ENCODE measurements around the gene QPCT.
"Not testable (repeated sequence)": the region's sequence is repeated elsewhere in the genome, so short reads cannot be mapped to it uniquely, and the experiment has no call there.

Gene QPCT

GRCh38 chr2:37394796-37395555, 50.5 kb downstream of the QPCT start:
- no peak for DNase-seq

GRCh38 chr2:37396890-37397565, 52.6 kb downstream of the QPCT start:
- peak in 1 of 3 experiments; percentile 16 for DNase-seq

DNA sequence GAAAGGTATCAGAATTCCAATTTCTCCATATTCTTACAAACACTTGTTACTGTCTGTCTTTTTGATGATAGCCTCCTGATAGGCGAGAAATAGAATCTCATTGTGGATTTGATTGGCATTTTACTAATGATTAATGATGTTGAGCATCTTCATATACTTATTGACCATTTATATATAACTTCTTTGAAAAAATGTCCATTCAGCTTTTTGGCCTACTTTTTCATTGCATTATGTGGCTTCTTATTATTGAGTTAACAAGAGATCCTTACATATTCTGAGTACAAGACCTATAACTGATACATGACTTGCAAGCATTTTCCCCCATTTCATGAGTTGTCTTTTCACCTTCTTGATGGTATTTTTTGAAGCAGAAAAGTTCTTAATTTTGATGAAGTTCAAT, 54.6 kb downstream of the QPCT start:
- no peak for DNase-seq

GRCh38 chr2:37400041-37400440, 55.6 kb downstream of the QPCT start:
- DNase-seq, result no peak

- no peak for DNase-seq
These were observed 58.2 kb downstream of the QPCT start for GRCh38 chr2:37402636-37403035.

DNA sequence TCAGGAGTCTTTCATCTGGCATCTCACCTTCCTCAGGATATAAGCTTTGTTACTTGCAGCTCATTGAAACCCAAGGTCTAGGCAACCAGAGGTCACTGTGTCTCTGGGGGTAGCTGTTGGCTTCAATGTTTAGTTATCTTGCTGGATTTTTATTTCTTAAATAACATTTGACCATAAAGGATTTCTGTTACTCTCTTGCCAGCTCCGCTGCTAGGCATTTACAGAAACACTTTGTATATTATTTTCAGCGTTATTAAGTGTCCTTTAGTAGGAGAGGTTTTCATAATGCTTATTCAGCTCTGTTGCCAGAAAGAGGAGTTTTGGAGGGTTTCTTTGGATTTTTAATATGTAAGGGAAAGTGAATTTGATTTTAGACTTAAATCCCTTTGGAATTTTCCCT, 61.4 kb downstream of the QPCT start:
- DNase-seq, result no peak

DNA sequence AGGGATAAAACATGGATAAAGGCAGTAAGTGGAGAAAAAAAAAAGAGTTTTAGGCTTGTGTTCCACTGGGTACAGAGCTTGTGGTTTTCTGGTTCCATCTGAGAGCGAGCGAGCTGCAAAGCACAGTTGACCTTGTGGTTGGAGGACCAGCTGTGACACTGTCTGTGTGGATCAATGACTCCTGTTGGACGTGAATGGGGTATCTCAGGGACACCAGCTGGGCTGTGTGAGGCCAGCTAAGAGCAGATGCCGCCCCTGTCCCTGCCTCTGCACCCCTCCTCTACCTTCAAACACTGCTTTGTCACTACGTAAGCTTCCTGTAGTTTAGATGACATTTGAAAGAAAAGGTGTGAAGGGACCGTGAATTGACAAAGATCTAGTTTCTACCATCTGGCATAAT, 67.8 kb downstream of the QPCT start:
- DNase-seq, result no peak

DNA sequence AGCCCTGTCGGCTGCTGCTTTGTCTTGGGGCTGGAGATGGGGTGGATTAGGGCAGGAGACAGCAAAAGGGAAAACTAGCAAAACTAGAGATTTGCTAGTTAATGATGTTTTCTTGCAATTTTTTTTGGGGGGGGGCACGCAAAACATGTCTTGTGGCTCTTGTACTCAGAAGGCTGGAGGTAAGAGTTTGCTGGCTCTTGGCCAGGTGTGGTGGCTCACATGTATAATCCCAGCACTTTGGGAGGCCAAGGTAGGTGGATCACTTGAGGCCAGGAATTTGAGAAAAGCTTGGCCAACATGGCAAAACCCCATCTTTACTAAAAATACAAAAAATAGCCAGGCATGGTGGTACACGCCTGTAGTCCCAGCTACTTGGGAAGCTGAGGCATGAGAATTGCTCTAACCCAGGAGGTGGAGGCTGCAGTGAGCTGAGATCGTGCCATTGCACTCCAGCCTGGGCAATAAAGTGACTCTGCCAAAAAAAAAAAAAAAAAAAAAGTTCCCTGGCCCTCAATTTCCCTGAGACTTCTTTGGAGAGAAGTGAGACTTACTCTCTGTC, 69.6 kb downstream of the QPCT start:
- DNase-seq, result not testable (repeated sequence)

GRCh38 chr2:37414470-37414949, 70.1 kb downstream of the QPCT start:
- DNase-seq, result peak; percentile 64 to 86 (median 72)

DNA sequence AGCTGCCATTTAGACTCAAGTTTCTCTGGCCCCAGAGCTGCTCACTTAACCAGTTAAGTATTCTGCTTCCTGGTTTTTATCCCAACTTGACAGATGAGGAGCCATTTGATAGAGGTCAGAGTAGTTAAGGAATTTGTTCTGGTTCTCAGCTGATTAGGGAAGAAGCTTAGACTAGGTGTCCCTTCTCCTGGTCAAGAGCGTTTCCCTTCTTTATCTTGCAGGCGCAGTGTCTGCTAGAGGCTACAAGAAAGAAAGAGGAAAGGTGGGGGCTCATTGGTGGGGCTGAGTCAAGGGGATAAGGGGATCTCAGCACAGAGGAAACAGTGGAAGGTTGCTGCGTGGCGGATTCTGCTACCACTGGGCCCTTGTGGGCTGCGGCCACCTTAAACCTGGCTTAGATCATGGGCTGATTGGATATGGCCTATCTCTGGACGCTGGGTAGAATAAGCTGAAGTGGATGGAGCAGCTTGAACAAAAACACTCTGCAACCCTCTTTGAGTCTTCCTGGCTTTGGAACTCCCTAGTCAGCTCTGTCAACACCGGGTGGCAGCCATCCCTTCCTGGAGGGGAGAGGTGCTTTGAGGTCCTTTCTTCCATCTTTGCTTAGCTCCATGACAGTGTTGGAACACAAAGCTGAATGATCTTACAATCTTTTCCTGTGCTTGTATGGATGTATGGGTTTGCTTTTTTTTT, 70.8 kb downstream of the QPCT start:
- peak; percentile 11 to 76 (median 41) for DNase-seq

GRCh38 chr2:37417321-37417720, 72.9 kb downstream of the QPCT start:
- no peak for DNase-seq

DNA sequence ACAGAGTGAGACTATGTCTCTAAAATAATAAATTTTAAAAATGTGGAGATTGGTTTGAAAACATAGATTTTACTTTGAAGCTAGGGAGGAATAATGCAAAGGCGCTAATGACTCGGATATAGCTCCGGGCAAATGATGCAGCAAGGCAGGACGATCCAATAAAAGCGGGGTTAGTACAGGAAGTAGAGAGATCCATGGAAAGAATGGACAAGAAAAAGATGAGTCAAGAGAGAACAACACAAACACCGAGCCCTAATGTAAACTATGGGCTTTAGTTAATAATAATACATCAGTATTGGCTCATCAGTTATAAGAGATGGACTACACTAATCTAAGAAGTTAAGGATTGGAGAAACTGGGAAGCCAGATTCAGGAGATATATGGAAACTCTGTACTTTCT, 74.5 kb downstream of the QPCT start:
- no peak for DNase-seq

DNA sequence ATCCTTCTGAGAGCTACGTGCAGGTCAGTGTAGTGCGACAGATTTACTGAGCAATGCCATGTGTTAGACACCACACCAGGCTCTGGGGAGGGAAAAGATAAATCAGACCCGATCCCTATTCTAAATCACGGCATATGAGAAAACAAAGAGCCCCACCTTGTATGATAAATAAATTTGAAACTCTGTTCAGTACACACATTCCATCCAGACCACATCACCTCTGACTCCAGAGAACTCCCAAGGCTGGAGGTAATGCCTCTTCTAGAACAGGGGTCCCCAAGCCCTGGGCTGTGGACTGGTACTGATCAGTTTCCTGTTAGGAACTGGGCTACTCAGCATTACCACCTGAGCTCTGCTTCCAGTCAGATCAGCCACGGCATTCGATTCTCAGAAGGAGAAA, 77.3 kb downstream of the QPCT start:
- no peak for DNase-seq

- no peak for DNase-seq
These were observed 78.4 kb downstream of the QPCT start for GRCh38 chr2:37422816-37423215.

All from NCI-H1417 (cell line).